ENCODE measurements around the gene ABHD5. TPM values are rescaled to one million over a fixed set of nuclear protein-coding genes. Genes with fewer than 3 reads are reported as not detected.

The ABHD5 gene
- total and polyA plus RNA-seq, 2 of the 13 experiments (the other 11 are each of a cell fraction or from before 2014, with no cell fraction given): 4.5 to 13.3 TPM

- no peak for TF ChIP-seq ZXDC (CRISPR knock-in tag; IDR thresholded peaks at IDR 0.05)
- no peak for TF ChIP-seq ZFP62 (CRISPR knock-in tag; IDR thresholded peaks at IDR 0.05)
- no peak for TF ChIP-seq SMARCE1 (IDR thresholded peaks at IDR 0.05; ENCODE audit: borderline replicate concordance)
- no peak for TF ChIP-seq ZSCAN31 (CRISPR knock-in tag; IDR thresholded peaks at IDR 0.05; ENCODE audit: low read depth)
- TF ChIP-seq MAFF (IDR thresholded peaks at IDR 0.05; ENCODE audit: low read depth, low read length): no peak
Measured at GRCh38 chr3:43765521-43765971, 74.8 kb downstream of the ABHD5 start (continued).

- BruUV-seq (replicated peaks): no TSS peak
- Histone ChIP-seq H3K4me3 (replicated peaks in 1 of 3; ENCODE audit: insufficient read depth in 1 of 3, low read depth in 2 of 3, low read length in 3 of 3) (no peak overlapping the region), H3K27me3 (ENCODE audit: control insufficient read depth in 1 of 2, insufficient read depth in 2 of 2, low read length in 2 of 2) (peaks cover 0 to 14% of the 10 kb centered on the region in 2 experiments; a peak in 2 of 5 replicates), H3K27ac (ENCODE audit: extremely low read length, insufficient read depth, low read length) (no peak overlapping the region), H2AFZ (ENCODE audit: low read length) (no peak overlapping the region), H3K9ac (ENCODE audit: insufficient read depth, low read depth, low read length) (no peak overlapping the region), H3K36me3 (replicated peaks in 1 of 2; ENCODE audit: control insufficient read depth in 1 of 2, insufficient read depth in 2 of 2, low read length in 2 of 2) (no peaks in the 10 kb centered on the region), H3K4me2 (ENCODE audit: low read depth, low read length) (no peak overlapping the region), H3K79me2 (ENCODE audit: insufficient read depth, low read length) (no peaks in the 10 kb centered on the region), H3K9me3 (ENCODE audit: low read length) (no peaks in the 10 kb centered on the region), H3K4me1 (ENCODE audit: insufficient read depth, low read length) (peaks cover 8% of the 10 kb centered on the region), H4K20me1 (ENCODE audit: insufficient read depth, low read length) (no peaks in the 10 kb centered on the region)
- 4% methylated on average over 2 of the region's 2 CpGs for WGBS (ENCODE audit: low lambda C conversion rate)
- in situ Hi-C loops (cut with HindIII; ENCODE audit: extremely low pct_ligation_motif_present, low pct_unique_long_range_greater_than_20kb): loop anchor here (5.0 kb wide), 1 partner anchor 430 kb away; no protein-coding TSS in a partner anchor
- DNase-seq (ENCODE audit: low spot score) (no peak), FAIRE-seq (no peak), ATAC-seq (no peak)
- ChIA-PET CTCF (ENCODE audit: low intra/inter-chr PET ratio, low total read pairs) (no interaction called here), POLR2A (no interaction called here)
- intact Hi-C loops (cut with micrococcal nuclease; ENCODE audit: unreplicated experiment): no loop called here
- TF ChIP-seq ZNF563 (CRISPR knock-in tag; IDR thresholded peaks at IDR 0.05): no peak
- TF ChIP-seq FOXJ3 (CRISPR knock-in tag; IDR thresholded peaks at IDR 0.05; ENCODE audit: borderline replicate concordance): no peak
- no peak for TF ChIP-seq TERF1 (CRISPR knock-in tag; IDR thresholded peaks at IDR 0.05)
- TF ChIP-seq EEA1 (CRISPR knock-in tag; IDR thresholded peaks at IDR 0.05; ENCODE audit: borderline replicate concordance): no peak
- no peak for TF ChIP-seq SRSF4 (IDR thresholded peaks at IDR 0.05; ENCODE audit: low read depth, low read length, poor library complexity, severe bottlenecking)
- no peak for TF ChIP-seq TCF7L2 (IDR thresholded peaks at IDR 0.05; ENCODE audit: low read depth, low read length)
- no peak for TF ChIP-seq PCBP1 (IDR thresholded peaks at IDR 0.05; ENCODE audit: borderline replicate concordance, low read depth, low read length)
- no peak for TF ChIP-seq FOXK1 (CRISPR knock-in tag; IDR thresholded peaks at IDR 0.05; ENCODE audit: borderline replicate concordance, low read depth)
- no peak for TF ChIP-seq ZBTB14 (CRISPR knock-in tag; IDR thresholded peaks at IDR 0.05)
- no peak for TF ChIP-seq ZBTB26 (CRISPR knock-in tag; IDR thresholded peaks at IDR 0.05; ENCODE audit: borderline replicate concordance)
- TF ChIP-seq POLR2AphosphoS5 (IDR thresholded peaks at IDR 0.05; ENCODE audit: low read depth, low read length): no peak
Measured at GRCh38 chr3:43766672-43767465, 76.1 kb downstream of the ABHD5 start.

All from HepG2 (cell line).